Endothelial cell of umbilical vein (primary cell): ENCODE data around the gene ACTL10. TPM values are rescaled to one million over a fixed set of nuclear protein-coding genes. Genes with fewer than 3 reads are reported as not detected.

Experiments
- BruUV-seq: library from RNA; stranded (reverse); fragments of 400-500 nt; replicated peaks from 2 replicates; lab custom pipeline; 2021; lab: Mats Ljungman, UMichigan
- CTCF ChIA-PET: fragments of 300-600, 350-600 bp; sonication (Branson Sonifier 250); formaldehyde crosslinking; loops from one replicate; lab custom pipeline; 2021; ENCODE audit warnings: antibody characterized with exemption, inconsistent platforms; lab: Charles Lee
- POLR2A ChIA-PET: fragments of 300-600, 350-600 bp; sonication (Branson Sonifier 250); formaldehyde crosslinking; loops from one replicate; lab custom pipeline; 2021; ENCODE audit warnings: antibody characterized with exemption, inconsistent platforms; lab: Charles Lee
- DNase-seq: peaks from one replicate; pipeline ENCODE4 v3.0.0-alpha.2; 2011; ENCODE audit warnings: low read depth, low spot score
- FAIRE-seq: peaks from 2 replicates; lab custom pipeline; 2011; peaks lifted over from hg19 to GRCh38; lab: Jason Lieb, UNC
- H2AFZ ChIP-seq: 2 replicates; pipeline ENCODE4 v1.6.0; 2012; ENCODE audit warnings: low read depth, low read length, control low read depth, inconsistent platforms
- H3K27ac ChIP-seq: 2 replicates; pipeline ENCODE4 v1.5.1; 2011; ENCODE audit warnings: low read depth, mild to moderate bottlenecking, control low read depth, low read length, moderate library complexity; ENCODE audit not compliant: insufficient read depth
- H3K27me3 ChIP-seq, 2 experiments: 2 replicates each; pipeline versions ENCODE4 v1.6.0 to v1.6.1; 2011; ENCODE audit warnings: low read length in 2 of 2, mixed read lengths in 1 of 2; ENCODE audit not compliant: control insufficient read depth in 2 of 2, insufficient read depth in 2 of 2
- H3K36me3 ChIP-seq, 2 experiments: 2 replicates in 1 of 2; 3 replicates in 1 of 2; pipeline ENCODE4 v1.5.1; 2011; ENCODE audit warnings: low read length in 2 of 2, mild to moderate bottlenecking in 1 of 2, moderate library complexity in 1 of 2; ENCODE audit not compliant: control insufficient read depth in 2 of 2, insufficient read depth in 2 of 2; ENCODE audit errors: extremely low read depth in 1 of 2
- H3K4me1 ChIP-seq: 3 replicates; pipeline ENCODE4 v1.5.1; 2011; ENCODE audit warnings: mild to moderate bottlenecking, low read length; ENCODE audit not compliant: control insufficient read depth, insufficient read depth; ENCODE audit errors: extremely low read depth
- H3K4me2 ChIP-seq: 2 replicates; pipeline ENCODE4 v1.6.1; 2011; ENCODE audit warnings: low read length, control low read depth, mixed read lengths; ENCODE audit not compliant: insufficient read depth
- H3K4me3 ChIP-seq, 3 experiments: fragments of 200-600 bp in 1 of 3; sonication (generic), shearing (Covaris generic) in 1 of 3; replicated peaks in 1 of 3; 2 replicates each; pipeline ENCODE4 v1.5.1; 2011 to 2016; ENCODE audit warnings: control low read depth in 3 of 3, low read length in 3 of 3, mild to moderate bottlenecking in 2 of 3, inconsistent platforms in 1 of 3, low read depth in 1 of 3, moderate library complexity in 1 of 3; ENCODE audit not compliant: insufficient read depth in 1 of 3
- H3K79me2 ChIP-seq: 2 replicates; pipeline ENCODE4 v1.6.0; 2012; ENCODE audit warnings: low read length, inconsistent platforms; ENCODE audit not compliant: control insufficient read depth, insufficient read depth
- H3K9ac ChIP-seq: replicated peaks from 2 replicates; pipeline ENCODE3; 2011; ENCODE audit warnings: low read length, control low read depth; ENCODE audit not compliant: insufficient read depth; ENCODE audit errors: extremely low read depth
- H3K9me1 ChIP-seq: replicated peaks from 3 replicates; pipeline ENCODE4 v1.6.0; 2011; ENCODE audit warnings: mild to moderate bottlenecking, low read length; ENCODE audit not compliant: control insufficient read depth, insufficient read depth; ENCODE audit errors: extremely low read depth
- H3K9me3 ChIP-seq: replicated peaks from 2 replicates; pipeline ENCODE4 v1.5.1; 2012; ENCODE audit warnings: low read length, inconsistent platforms; ENCODE audit not compliant: control insufficient read depth, insufficient read depth
- H4K20me1 ChIP-seq: replicated peaks from 2 replicates; pipeline ENCODE3; 2011; ENCODE audit warnings: mild to moderate bottlenecking, low read length; ENCODE audit not compliant: control insufficient read depth, insufficient read depth; ENCODE audit errors: extremely low read depth
- EZH2 ChIP-seq: IDR thresholded peaks from 2 replicates; pipeline ENCODE4 v1.6.1; 2012; ENCODE audit warnings: borderline replicate concordance, low read depth, mild to moderate bottlenecking, moderate library complexity, low read length, inconsistent platforms; ENCODE audit not compliant: severe bottlenecking
- GATA2 ChIP-seq: IDR thresholded peaks from 2 replicates; pipeline ENCODE4 v1.7.0; 2011; ENCODE audit warnings: low read depth, mild to moderate bottlenecking, moderate library complexity, mixed read lengths, low read length; ENCODE audit not compliant: insufficient read length, insufficient read depth
- JUN ChIP-seq: IDR thresholded peaks from 2 replicates; pipeline ENCODE4 v1.6.1; 2011; ENCODE audit warnings: borderline replicate concordance, low read depth; ENCODE audit not compliant: insufficient read length, insufficient read depth
- MYC ChIP-seq: IDR thresholded peaks from one replicate; pipeline ENCODE4 v1.6.1; 2011; ENCODE audit warnings: mild to moderate bottlenecking, low read depth, low read length
- POLR2A ChIP-seq: IDR thresholded peaks from 2 replicates; pipeline ENCODE4 v1.6.1; 2012; ENCODE audit warnings: low read depth, mild to moderate bottlenecking, control low read depth, low read length
- POLR2AphosphoS5 ChIP-seq: IDR thresholded peaks from 2 replicates; pipeline ENCODE4 v1.6.1; 2012; ENCODE audit warnings: low read depth, mild to moderate bottlenecking, control low read depth, low read length, moderate library complexity; ENCODE audit not compliant: insufficient read depth
- dilution Hi-C: fragments of 300-500 bp; cut with MboI; formaldehyde crosslinking; loops from one replicate; pipeline ENCODE4 v1.15.0; 2019; ENCODE audit warnings: low sequenced_read_pairs; ENCODE audit not compliant: extremely low pct_ligation_motif_present
- intact Hi-C: fragments of 100-400 bp; cut with micrococcal nuclease; formaldehyde crosslinking; loops from one replicate; pipeline ENCODE4 v1.10.0; 2022
- polyA plus RNA-seq, 4 experiments: library from polyadenylated mRNA; depleted of rRNA in 3 of 4; stranded (reverse) in 3 of 4; unstranded in 1 of 4; fragments of >200 nt; gene quantifications; 2 replicates each; pipeline versions ENCODE4 v1.2.1 to v1.2.3, GENCODE V29; 2011 to 2012; ENCODE audit warnings: missing spikeins in 1 of 4
- total RNA-seq: library from RNA; stranded (reverse); gene quantifications from 2 replicates; pipeline ENCODE4 v1.2.3, GENCODE V29; 2021
- TF ChIP-seq, protein P1 (sequence below): IDR thresholded peaks from 2 replicates; pipeline ENCODE4 v1.6.1; 2011; ENCODE audit not compliant: insufficient read depth, insufficient read length
- TF ChIP-seq, protein P2 (sequence below), 2 donors: IDR thresholded peaks; 1 replicate in 1 of 2; 2 replicates in 1 of 2; pipeline ENCODE4 v1.5.1; 2011; ENCODE audit warnings: low read length in 2 of 2, mild to moderate bottlenecking in 2 of 2, moderate library complexity in 2 of 2, control low read depth in 1 of 2, inconsistent platforms in 1 of 2, low read depth in 1 of 2; ENCODE audit not compliant: insufficient read depth in 1 of 2; ENCODE audit errors: extremely low read depth in 1 of 2

Gene ACTL10
- total and polyA plus RNA-seq, 2 donors (not counting 3 experiments of a cell fraction or from before 2014, with no cell fraction given) = 0.92 to 1.4 TPM

DNA sequence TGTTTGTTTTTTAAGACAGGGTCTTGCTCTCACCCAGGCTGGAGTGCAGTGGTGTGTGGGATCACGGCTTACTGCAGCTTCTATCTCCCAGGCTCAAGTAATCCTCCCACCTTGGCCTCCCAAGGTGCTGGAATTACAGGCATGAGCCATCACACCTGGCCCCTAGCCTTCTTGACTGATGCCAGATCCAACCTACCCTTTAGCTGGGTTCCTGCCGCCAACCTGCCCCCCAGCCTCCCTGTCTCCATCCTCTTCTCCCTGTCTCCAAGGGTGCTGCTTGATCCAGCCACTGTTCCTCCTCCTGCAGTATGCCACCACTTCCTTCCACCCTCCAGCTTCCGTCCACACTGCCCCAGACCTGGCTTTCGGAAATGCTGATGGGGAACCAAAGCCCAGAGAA is 7.8 kb upstream of the ACTL10 start:
- Histone ChIP-seq H3K9ac (no peak overlapping the region), H3K36me3 (no peaks in the 10 kb centered on the region), H4K20me1 (no peaks in the 10 kb centered on the region), H3K4me2 (no peak overlapping the region), H3K9me1 (no peaks in the 10 kb centered on the region), H3K4me3 (no peak overlapping the region), H2AFZ (no peak overlapping the region), H3K9me3 (no peaks in the 10 kb centered on the region), H3K79me2 (no peaks in the 10 kb centered on the region), H3K27ac (no peak overlapping the region), H3K4me1 (peaks cover 10% of the 10 kb centered on the region), H3K27me3 (no peaks in the 10 kb centered on the region)
- DNase-seq (no peak), FAIRE-seq (no peak)
- intact Hi-C loops = no loop called here
- ChIA-PET POLR2A (no interaction called here), CTCF (no interaction called here)
- TF ChIP-seq MYC = no peak
- TF ChIP-seq EZH2 = no peak
- TF ChIP-seq, protein P1, sequence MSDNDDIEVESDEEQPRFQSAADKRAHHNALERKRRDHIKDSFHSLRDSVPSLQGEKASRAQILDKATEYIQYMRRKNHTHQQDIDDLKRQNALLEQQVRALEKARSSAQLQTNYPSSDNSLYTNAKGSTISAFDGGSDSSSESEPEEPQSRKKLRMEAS = no peak
- no peak for TF ChIP-seq JUN
- no peak for TF ChIP-seq POLR2A
- TF ChIP-seq GATA2 = no peak
- TF ChIP-seq, protein P2, sequence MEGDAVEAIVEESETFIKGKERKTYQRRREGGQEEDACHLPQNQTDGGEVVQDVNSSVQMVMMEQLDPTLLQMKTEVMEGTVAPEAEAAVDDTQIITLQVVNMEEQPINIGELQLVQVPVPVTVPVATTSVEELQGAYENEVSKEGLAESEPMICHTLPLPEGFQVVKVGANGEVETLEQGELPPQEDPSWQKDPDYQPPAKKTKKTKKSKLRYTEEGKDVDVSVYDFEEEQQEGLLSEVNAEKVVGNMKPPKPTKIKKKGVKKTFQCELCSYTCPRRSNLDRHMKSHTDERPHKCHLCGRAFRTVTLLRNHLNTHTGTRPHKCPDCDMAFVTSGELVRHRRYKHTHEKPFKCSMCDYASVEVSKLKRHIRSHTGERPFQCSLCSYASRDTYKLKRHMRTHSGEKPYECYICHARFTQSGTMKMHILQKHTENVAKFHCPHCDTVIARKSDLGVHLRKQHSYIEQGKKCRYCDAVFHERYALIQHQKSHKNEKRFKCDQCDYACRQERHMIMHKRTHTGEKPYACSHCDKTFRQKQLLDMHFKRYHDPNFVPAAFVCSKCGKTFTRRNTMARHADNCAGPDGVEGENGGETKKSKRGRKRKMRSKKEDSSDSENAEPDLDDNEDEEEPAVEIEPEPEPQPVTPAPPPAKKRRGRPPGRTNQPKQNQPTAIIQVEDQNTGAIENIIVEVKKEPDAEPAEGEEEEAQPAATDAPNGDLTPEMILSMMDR (IDR thresholded peaks at IDR 0.05; ENCODE audit: extremely low read depth in 1 of 2, insufficient read depth in 1 of 2, low read depth in 1 of 2, low read length in 2 of 2) = no peak
- TF ChIP-seq POLR2AphosphoS5 = no peak
- dilution Hi-C loops = no loop called here
- no TSS peak for BruUV-seq
